ENCODE measurements around the gene GTF3C4. TPM values are rescaled to one million over a fixed set of nuclear protein-coding genes. Genes with fewer than 3 reads are reported as not detected.

Gene GTF3C4
- total RNA-seq, 1 donor from 2014 or later: 27.0 TPM

- peaks cover 1% of the 10 kb centered on the region for H3K36me3 Mint-ChIP-seq
- peaks cover 38% of the 10 kb centered on the region for H3K4me1 Mint-ChIP-seq
- TF ChIP-seq CTCF (IDR thresholded peaks at IDR 0.05; ENCODE audit: unreplicated experiment): no peak
- H3K9me3 Mint-ChIP-seq: no peaks in the 10 kb centered on the region
- H3K4me3 Mint-ChIP-seq: peak overlapping the region; percentile 91
- no peak for DNase-seq (ENCODE audit: low spot score in 2 of 2, unreplicated experiment in 2 of 2)
- peak overlapping the region; percentile 95 for H3K27ac Mint-ChIP-seq
- H3K27me3 Mint-ChIP-seq (ENCODE audit: low read depth): no peaks in the 10 kb centered on the region
Observed at GRCh38 chr9:132671620-132672412, 1.6 kb downstream of the GTF3C4 start.

- Mint-ChIP-seq H3K4me3 (peak overlapping the region; percentile 91), H3K27ac (peak overlapping the region; percentile 8), H3K36me3 (peaks cover 3% of the 10 kb centered on the region), H3K27me3 (ENCODE audit: low read depth) (no peaks in the 10 kb centered on the region), H3K4me1 (peaks cover 39% of the 10 kb centered on the region), H3K9me3 (no peaks in the 10 kb centered on the region)
- TF ChIP-seq CTCF (IDR thresholded peaks at IDR 0.05; ENCODE audit: unreplicated experiment): no peak
- no peak for DNase-seq (ENCODE audit: low spot score in 2 of 2, unreplicated experiment in 2 of 2)
Observed at GRCh38 chr9:132672413-132672690, 2.1 kb downstream of the GTF3C4 start.

GRCh38 chr9:132673355-132673754 is 3.1 kb downstream of the GTF3C4 start:
- Mint-ChIP-seq H3K36me3 (peaks cover 8% of the 10 kb centered on the region), H3K9me3 (no peaks in the 10 kb centered on the region), H3K27me3 (ENCODE audit: low read depth) (no peaks in the 10 kb centered on the region), H3K27ac (peak overlapping the region; percentile 88), H3K4me1 (peaks cover 32% of the 10 kb centered on the region), H3K4me3 (peak overlapping the region; percentile 28)
- peak; percentile 18 for TF ChIP-seq CTCF (IDR thresholded peaks at IDR 0.05; ENCODE audit: unreplicated experiment)
- DNase-seq (ENCODE audit: low spot score in 2 of 2, unreplicated experiment in 2 of 2): no peak

GRCh38 chr9:132674485-132674884 is 4.2 kb downstream of the GTF3C4 start:
- no peak for TF ChIP-seq CTCF (IDR thresholded peaks at IDR 0.05; ENCODE audit: unreplicated experiment)
- DNase-seq (ENCODE audit: low spot score in 2 of 2, unreplicated experiment in 2 of 2): no peak
- H3K9me3 Mint-ChIP-seq: no peaks in the 10 kb centered on the region
- H3K4me1 Mint-ChIP-seq: peaks cover 28% of the 10 kb centered on the region
- peaks cover 17% of the 10 kb centered on the region for H3K36me3 Mint-ChIP-seq
- no peak overlapping the region for H3K4me3 Mint-ChIP-seq
- no peak overlapping the region for H3K27ac Mint-ChIP-seq
- no peaks in the 10 kb centered on the region for H3K27me3 Mint-ChIP-seq (ENCODE audit: low read depth)

- Mint-ChIP-seq H3K9me3 (no peaks in the 10 kb centered on the region), H3K27me3 (ENCODE audit: low read depth) (no peaks in the 10 kb centered on the region), H3K36me3 (peaks cover 28% of the 10 kb centered on the region), H3K27ac (no peak overlapping the region), H3K4me3 (no peak overlapping the region), H3K4me1 (peaks cover 13% of the 10 kb centered on the region)
- no peak for DNase-seq (ENCODE audit: low spot score in 2 of 2, unreplicated experiment in 2 of 2)
- TF ChIP-seq CTCF (IDR thresholded peaks at IDR 0.05; ENCODE audit: unreplicated experiment): no peak
Observed at GRCh38 chr9:132677976-132678375, 7.7 kb downstream of the GTF3C4 start.
